WTC11 (cell line): ENCODE measurements around the gene B3GALT5. TPM values are rescaled to one million over a fixed set of nuclear protein-coding genes. Genes with fewer than 3 reads are reported as not detected.

ENCODE experiments used
- ATAC-seq: fragments of 200-7000 bp; cut with Tn5 transposase; 2 replicates; pipeline ENCODE4 v1.10.0; 2021; ENCODE audit warnings: mild to moderate bottlenecking, moderate library complexity
- CTCF ChIA-PET: fragments of 300-600 bp; sonication (Branson Sonifier 250); formaldehyde crosslinking; loops from one replicate; lab custom pipeline; 2021; ENCODE audit warnings: antibody characterized with exemption; lab: Charles Lee
- POLR2A ChIA-PET: fragments of 350-600 bp; sonication (Branson Sonifier 250); formaldehyde crosslinking; loops from one replicate; lab custom pipeline; 2021; ENCODE audit warnings: antibody characterized with exemption; lab: Charles Lee
- DNase-seq: peaks from one replicate; pipeline ENCODE4 v3.0.0; 2021; ENCODE audit warnings: low spot score
- H3K27ac Mint-ChIP-seq: 2 replicates; pipeline ENCODE4 v1.8.0; 2021; ENCODE audit warnings: mixed read lengths
- H3K27me3 Mint-ChIP-seq: 2 replicates; pipeline ENCODE4 v1.8.0; 2021; ENCODE audit warnings: low read depth, mild to moderate bottlenecking, moderate library complexity, mixed read lengths
- H3K36me3 Mint-ChIP-seq: 2 replicates; pipeline ENCODE4 v1.8.0; 2021; ENCODE audit warnings: mixed read lengths
- H3K4me1 Mint-ChIP-seq: 2 replicates; pipeline ENCODE4 v1.8.0; 2022; ENCODE audit warnings: mixed read lengths
- H3K4me3 Mint-ChIP-seq: 2 replicates; pipeline ENCODE4 v1.8.0; 2021; ENCODE audit warnings: mild to moderate bottlenecking, moderate library complexity, mixed read lengths
- H3K9me3 Mint-ChIP-seq: 2 replicates; pipeline ENCODE4 v1.8.0; 2021; ENCODE audit warnings: mixed read lengths
- AFF4 ChIP-seq: sonication (generic); formaldehyde crosslinking; IDR thresholded peaks from 2 replicates; pipeline ENCODE4 v1.8.1; 2023; ENCODE audit warnings: mild to moderate bottlenecking, missing genetic modification reagents, borderline replicate concordance
- CREB1 ChIP-seq: sonication (generic); formaldehyde crosslinking; IDR thresholded peaks from 2 replicates; pipeline ENCODE4 v1.8.0; 2023; ENCODE audit warnings: mild to moderate bottlenecking, missing genetic modification reagents
- CREM ChIP-seq: sonication (generic); formaldehyde crosslinking; IDR thresholded peaks from 2 replicates; pipeline ENCODE4 v1.8.1; 2022; ENCODE audit warnings: mild to moderate bottlenecking, missing genetic modification reagents, moderate library complexity
- GRHL2 ChIP-seq: fragments of 250-450 bp; sonication (Bioruptor Pico); IDR thresholded peaks from 2 replicates; pipeline ENCODE4 v1.8.0; 2022; ENCODE audit warnings: mild to moderate bottlenecking, moderate library complexity; ENCODE audit not compliant: insufficient replicate concordance, severe bottlenecking
- MYBL2 ChIP-seq: sonication (generic); formaldehyde crosslinking; IDR thresholded peaks from 2 replicates; pipeline ENCODE4 v1.8.1; 2023; ENCODE audit warnings: mild to moderate bottlenecking, moderate library complexity, missing genetic modification reagents
- NFATC4 ChIP-seq: fragments of 250-450 bp; sonication (Bioruptor Pico); IDR thresholded peaks from 2 replicates; pipeline ENCODE4 v1.9.0; 2021; ENCODE audit warnings: mild to moderate bottlenecking
- NR2C2 ChIP-seq: sonication (generic); formaldehyde crosslinking; IDR thresholded peaks from 2 replicates; pipeline ENCODE4 v1.8.0; 2022; ENCODE audit warnings: mild to moderate bottlenecking, missing genetic modification reagents
- NR3C1 ChIP-seq: sonication (generic); formaldehyde crosslinking; conservative IDR thresholded peaks from 2 replicates; pipeline ENCODE4 v1.8.1; 2023; ENCODE audit warnings: low read depth, mild to moderate bottlenecking, missing genetic modification reagents
- RORB ChIP-seq: fragments of 250-450 bp; sonication (Bioruptor Pico); IDR thresholded peaks from 2 replicates; pipeline ENCODE4 v1.9.0; 2021; ENCODE audit warnings: mild to moderate bottlenecking
- SMAD3 ChIP-seq: sonication (generic); formaldehyde crosslinking; IDR thresholded peaks from 2 replicates; pipeline ENCODE4 v1.8.0; 2022; ENCODE audit warnings: missing genetic modification reagents, mild to moderate bottlenecking, borderline replicate concordance
- SMAD4 ChIP-seq: sonication (generic); formaldehyde crosslinking; IDR thresholded peaks from 2 replicates; pipeline ENCODE4 v1.8.0; 2022; ENCODE audit warnings: mild to moderate bottlenecking, missing genetic modification reagents
- ZBTB21 ChIP-seq: sonication (generic); formaldehyde crosslinking; IDR thresholded peaks from 2 replicates; pipeline ENCODE4 v1.8.1; 2023; ENCODE audit warnings: mild to moderate bottlenecking, missing genetic modification reagents, borderline replicate concordance
- ZNF281 ChIP-seq: sonication (generic); formaldehyde crosslinking; IDR thresholded peaks from 2 replicates; pipeline ENCODE4 v1.8.0; 2023; ENCODE audit warnings: mild to moderate bottlenecking, missing genetic modification reagents
- ZNF317 ChIP-seq: sonication (generic); formaldehyde crosslinking; IDR thresholded peaks from 2 replicates; pipeline ENCODE4 v1.8.1; 2023; ENCODE audit warnings: low read depth, mild to moderate bottlenecking, moderate library complexity, missing genetic modification reagents, borderline replicate concordance
- ZNF423 ChIP-seq: fragments of 250-450 bp; sonication (Bioruptor Pico); IDR thresholded peaks from 2 replicates; pipeline ENCODE4 v2.1.2; 2022; ENCODE audit warnings: mild to moderate bottlenecking, moderate library complexity
- total RNA-seq: library from RNA; stranded (reverse); gene quantifications from 3 replicates; pipeline ENCODE4 v1.2.3, GENCODE V29; 2021
- TF ChIP-seq, protein P1 (sequence below): sonication (generic); formaldehyde crosslinking; IDR thresholded peaks from 2 replicates; pipeline ENCODE4 v1.8.1; 2022; ENCODE audit warnings: low read depth, mild to moderate bottlenecking, moderate library complexity, missing genetic modification reagents, borderline replicate concordance
- TF ChIP-seq, protein P2 (sequence below): fragments of 250-450 bp; sonication (Bioruptor Pico); conservative IDR thresholded peaks from 2 replicates; pipeline ENCODE4 v1.9.0; 2021; ENCODE audit warnings: mild to moderate bottlenecking

Gene B3GALT5
- total RNA-seq, 1 experiment from 2014 or later, result 25.8 TPM

- H3K4me1 Mint-ChIP-seq, result peaks cover 4% of the 10 kb centered on the region; the same call in 1 of the 2 replicates
- ChIA-PET CTCF (no interaction called here), POLR2A (interaction anchor here (0.7 kb wide), 1 partner anchor 297 kb away, joined by 4 read pairs; no protein-coding TSS in a partner anchor)
- H3K9me3 Mint-ChIP-seq, result peaks cover 30% of the 10 kb centered on the region
- H3K27me3 Mint-ChIP-seq, result no peaks in the 10 kb centered on the region
- TF ChIP-seq NR2C2 (CRISPR knock-in tag) (no peak), ZBTB21 (no peak), ZNF281 (CRISPR knock-in tag) (no peak)
- no peak overlapping the region for H3K27ac Mint-ChIP-seq
- no peak overlapping the region for H3K4me3 Mint-ChIP-seq
- DNase-seq, result no peak
- H3K36me3 Mint-ChIP-seq, result peaks cover 20% of the 10 kb centered on the region
- no peak for ATAC-seq
Observed at GRCh38 chr21:39587376-39587775, 25.4 kb upstream of the B3GALT5 start.

GRCh38 chr21:39588884-39589283 lies 23.9 kb upstream of the B3GALT5 start:
- H3K9me3 Mint-ChIP-seq, result peaks cover 30% of the 10 kb centered on the region
- H3K27me3 Mint-ChIP-seq, result no peaks in the 10 kb centered on the region
- ChIA-PET CTCF (no interaction called here), POLR2A (no interaction called here)
- H3K4me1 Mint-ChIP-seq, result peaks cover 4% of the 10 kb centered on the region; the same call in 1 of the 2 replicates
- DNase-seq (no peak), ATAC-seq (no peak)
- no peak overlapping the region for H3K27ac Mint-ChIP-seq
- H3K36me3 Mint-ChIP-seq, result peaks cover 20% of the 10 kb centered on the region
- H3K4me3 Mint-ChIP-seq, result no peak overlapping the region
- no peak for TF ChIP-seq MYBL2
- TF ChIP-seq SMAD3, result no peak
- peak; percentile 99 for TF ChIP-seq ZNF317

- ATAC-seq, result no peak
- no peak overlapping the region for H3K4me3 Mint-ChIP-seq
- no peak for TF ChIP-seq CREB1 (CRISPR knock-in tag)
- TF ChIP-seq, all 79 proteins: peak for 0
- H3K27me3 Mint-ChIP-seq, result no peaks in the 10 kb centered on the region
- H3K4me1 Mint-ChIP-seq, result peaks cover 16% of the 10 kb centered on the region
- H3K36me3 Mint-ChIP-seq, result peaks cover 35% of the 10 kb centered on the region
- POLR2A ChIA-PET, result no interaction called here
- H3K27ac Mint-ChIP-seq, result no peak overlapping the region
- CTCF ChIA-PET, result no interaction called here
- H3K9me3 Mint-ChIP-seq, result peaks cover 35% of the 10 kb centered on the region
- DNase-seq, result no peak
Observed at GRCh38 chr21:39593522-39593921, 19.2 kb upstream of the B3GALT5 start.

GRCh38 chr21:39595465-39595864 lies 17.3 kb upstream of the B3GALT5 start:
- no peaks in the 10 kb centered on the region for H3K27me3 Mint-ChIP-seq
- peaks cover 34% of the 10 kb centered on the region for H3K36me3 Mint-ChIP-seq
- peaks cover 24% of the 10 kb centered on the region for H3K9me3 Mint-ChIP-seq
- no peak for TF ChIP-seq RORB (CRISPR knock-in tag)
- TF ChIP-seq, protein P1, sequence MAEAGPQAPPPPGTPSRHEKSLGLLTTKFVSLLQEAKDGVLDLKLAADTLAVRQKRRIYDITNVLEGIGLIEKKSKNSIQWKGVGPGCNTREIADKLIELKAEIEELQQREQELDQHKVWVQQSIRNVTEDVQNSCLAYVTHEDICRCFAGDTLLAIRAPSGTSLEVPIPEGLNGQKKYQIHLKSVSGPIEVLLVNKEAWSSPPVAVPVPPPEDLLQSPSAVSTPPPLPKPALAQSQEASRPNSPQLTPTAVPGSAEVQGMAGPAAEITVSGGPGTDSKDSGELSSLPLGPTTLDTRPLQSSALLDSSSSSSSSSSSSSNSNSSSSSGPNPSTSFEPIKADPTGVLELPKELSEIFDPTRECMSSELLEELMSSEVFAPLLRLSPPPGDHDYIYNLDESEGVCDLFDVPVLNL (CRISPR knock-in tag), result no peak
- TF ChIP-seq CREM (CRISPR knock-in tag), result no peak
- TF ChIP-seq SMAD4, result no peak
- peaks cover 20% of the 10 kb centered on the region for H3K4me1 Mint-ChIP-seq
- ChIA-PET POLR2A (no interaction called here), CTCF (no interaction called here)
- DNase-seq, result no peak
- H3K27ac Mint-ChIP-seq, result no peak overlapping the region
- H3K4me3 Mint-ChIP-seq, result no peak overlapping the region
- no peak for ATAC-seq

GRCh38 chr21:39597595-39597994 lies 15.1 kb upstream of the B3GALT5 start:
- Mint-ChIP-seq H3K4me1 (peaks cover 34% of the 10 kb centered on the region), H3K9me3 (peaks cover 24% of the 10 kb centered on the region), H3K36me3 (peaks cover 34% of the 10 kb centered on the region), H3K4me3 (no peak overlapping the region), H3K27me3 (no peaks in the 10 kb centered on the region), H3K27ac (no peak overlapping the region)
- ChIA-PET POLR2A (interaction anchor here (0.6 kb wide), 1 partner anchor 136 kb away, joined by 3 read pairs; no protein-coding TSS in a partner anchor), CTCF (interaction anchor here (1.2 kb wide), 1 partner anchor 16 kb away, joined by 3 read pairs; no protein-coding TSS in a partner anchor)
- DNase-seq, result no peak
- ATAC-seq, result peak; percentile 22; the same call in 1 of the 2 replicates
- TF ChIP-seq GRHL2 (CRISPR knock-in tag) (no peak), ZNF423 (CRISPR knock-in tag) (no peak), NFATC4 (CRISPR knock-in tag) (no peak), NR3C1 (CRISPR knock-in tag) (no peak), AFF4 (CRISPR knock-in tag) (no peak)
- TF ChIP-seq, protein P2, sequence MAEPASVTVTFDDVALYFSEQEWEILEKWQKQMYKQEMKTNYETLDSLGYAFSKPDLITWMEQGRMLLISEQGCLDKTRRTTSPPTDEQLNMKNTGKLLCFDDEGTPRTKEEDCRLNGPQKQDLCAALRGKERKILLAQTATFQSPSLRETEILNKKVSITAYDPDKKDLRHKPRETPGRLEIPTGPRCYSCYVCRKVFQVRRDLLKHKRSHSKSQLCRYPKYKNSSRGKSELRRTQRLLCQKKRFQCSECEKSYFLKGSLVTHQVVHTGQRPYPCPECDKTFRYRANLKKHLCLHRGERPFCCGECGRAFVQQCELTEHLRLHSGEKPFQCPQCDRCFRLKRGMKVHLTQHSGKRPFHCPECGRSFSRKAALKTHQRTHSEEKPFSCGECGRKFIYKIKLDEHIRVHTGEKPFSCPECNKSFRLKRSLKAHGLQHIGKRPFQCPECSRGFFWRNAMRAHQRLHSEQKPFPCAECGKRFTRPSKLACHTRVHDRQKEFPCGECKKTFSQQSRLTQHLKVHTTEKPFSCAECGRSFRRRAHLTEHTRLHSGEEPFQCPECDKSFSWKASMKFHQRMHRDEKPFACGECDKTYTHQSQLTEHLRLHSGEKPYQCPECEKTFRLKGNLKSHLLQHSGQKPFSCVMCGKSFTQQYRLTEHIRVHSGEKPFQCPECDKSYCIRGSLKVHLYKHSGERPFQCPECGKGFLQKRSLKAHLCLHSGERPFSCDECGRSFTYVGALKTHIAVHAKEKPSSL (CRISPR knock-in tag), result no peak
